SK-N-MC (cell line): ENCODE data around the gene KMT2C.
"Not testable (repeated sequence)": the region's sequence is repeated elsewhere in the genome, so short reads cannot be mapped to it uniquely, and the experiment has no call there.

Experiments
- DNase-seq: peaks from one replicate; pipeline ENCODE4 v3.0.0-alpha.2; 2011; ENCODE audit warnings: low read depth, low spot score
- H3K27ac ChIP-seq: fragments of 200-600 bp; sonication (generic); 2 replicates; pipeline ENCODE4 v1.5.1; 2016; ENCODE audit warnings: mixed run types
- H3K36me3 ChIP-seq: fragments of 200-600 bp; sonication (generic); 2 replicates; pipeline ENCODE4 v1.6.1; 2017; ENCODE audit warnings: antibody characterized with exemption, low read length, mixed read lengths; ENCODE audit not compliant: insufficient read depth
- H3K4me3 ChIP-seq: fragments of 200-600 bp; sonication (generic); 2 replicates; pipeline ENCODE4 v1.5.1; 2016
- H3K9ac ChIP-seq: fragments of 200-600 bp; sonication (generic); 2 replicates; pipeline ENCODE4 v1.8.0; 2017; ENCODE audit warnings: mixed run types, mixed read lengths; ENCODE audit not compliant: insufficient read length
- H3K9me3 ChIP-seq: fragments of 200-600 bp; sonication (generic); 2 replicates; pipeline ENCODE4 v1.6.1; 2017; ENCODE audit warnings: low read depth, mild to moderate bottlenecking, antibody characterized with exemption, low read length, moderate library complexity, mixed read lengths
- EZH2 ChIP-seq: fragments of 200-600 bp; sonication (generic); IDR thresholded peaks from one replicate; pipeline ENCODE4 v1.6.1; 2017; ENCODE audit warnings: antibody characterized with exemption
- FOXP2 ChIP-seq: optimal IDR thresholded peaks from 2 replicates; pipeline ENCODE3; 2011; ENCODE audit warnings: mild to moderate bottlenecking, moderate library complexity; ENCODE audit not compliant: insufficient read depth; ENCODE audit errors: extremely low read length, control extremely low read depth
- POLR2AphosphoS5 ChIP-seq: IDR thresholded peaks from 2 replicates; pipeline ENCODE4 v1.6.1; 2012; ENCODE audit warnings: mild to moderate bottlenecking, low read depth, low read length, borderline replicate concordance

The KMT2C gene

DNA sequence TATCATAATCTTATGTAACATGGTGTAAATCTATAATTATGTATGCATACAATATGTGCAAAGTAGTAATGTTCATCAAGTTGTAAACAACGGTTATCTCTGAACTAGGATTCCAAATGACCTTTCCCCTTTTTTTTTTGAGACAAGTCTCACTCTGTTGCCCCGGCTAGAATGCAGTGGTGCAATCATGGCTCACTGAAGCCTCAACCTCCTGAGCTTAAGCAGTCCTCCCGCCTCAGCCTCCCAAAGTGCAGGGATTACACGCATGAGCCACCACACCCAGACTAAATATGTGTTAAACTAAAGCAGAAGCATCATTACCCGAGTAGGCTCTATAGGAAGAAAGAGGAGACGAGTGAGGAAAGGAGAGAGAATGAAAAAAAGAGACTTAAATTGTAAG, 7.8 kb upstream of the KMT2C start:
- Histone ChIP-seq H3K27ac (no peak overlapping the region), H3K9ac (no peak overlapping the region), H3K36me3 (no peaks in the 10 kb centered on the region), H3K4me3 (no peak overlapping the region), H3K9me3 (no peaks in the 10 kb centered on the region)
- no peak for TF ChIP-seq POLR2AphosphoS5
- no peak for TF ChIP-seq EZH2
- no peak for TF ChIP-seq FOXP2
- no peak for DNase-seq

- Histone ChIP-seq H3K9ac (no peak overlapping the region), H3K36me3 (no peaks in the 10 kb centered on the region), H3K4me3 (no peak overlapping the region), H3K9me3 (no peaks in the 10 kb centered on the region), H3K27ac (no peak overlapping the region)
- TF ChIP-seq EZH2: no peak
- no peak for TF ChIP-seq POLR2AphosphoS5
- no peak for TF ChIP-seq FOXP2
- DNase-seq: no peak
These were observed 6.6 kb upstream of the KMT2C start for GRCh38 chr7:152442330-152442835.

GRCh38 chr7:152441810-152442209, 6.0 kb upstream of the KMT2C start:
- not testable (repeated sequence) for H3K27ac ChIP-seq, H3K36me3 ChIP-seq, DNase-seq, H3K9ac ChIP-seq, H3K4me3 ChIP-seq, H3K9me3 ChIP-seq

- H3K36me3 ChIP-seq, H3K4me3 ChIP-seq, H3K27ac ChIP-seq, DNase-seq, H3K9me3 ChIP-seq, H3K9ac ChIP-seq: not testable (repeated sequence)
These were observed 5.4 kb upstream of the KMT2C start for GRCh38 chr7:152441168-152441567.

GRCh38 chr7:152438017-152438416, 2.2 kb upstream of the KMT2C start:
- H3K4me3 ChIP-seq, DNase-seq: not testable (repeated sequence)

GRCh38 chr7:152436931-152437575, 1.2 kb upstream of the KMT2C start:
- H3K4me3 ChIP-seq: peak overlapping the region; percentile 93
- not testable (repeated sequence) for H3K9me3 ChIP-seq, H3K36me3 ChIP-seq, DNase-seq
- H3K27ac ChIP-seq: peak overlapping the region; percentile 91
- peak overlapping the region; percentile 93 for H3K9ac ChIP-seq

More at GRCh38 chr7:152438017-152438416, 2.2 kb upstream of the KMT2C start:
- H3K36me3 ChIP-seq, H3K9me3 ChIP-seq: not testable (repeated sequence)
- 0 out of 2 replicates have a peak overlapping the region, but pooled peaks have one; percentile 13 for H3K27ac ChIP-seq
- peak overlapping the region; percentile 47 for H3K9ac ChIP-seq

DNA sequence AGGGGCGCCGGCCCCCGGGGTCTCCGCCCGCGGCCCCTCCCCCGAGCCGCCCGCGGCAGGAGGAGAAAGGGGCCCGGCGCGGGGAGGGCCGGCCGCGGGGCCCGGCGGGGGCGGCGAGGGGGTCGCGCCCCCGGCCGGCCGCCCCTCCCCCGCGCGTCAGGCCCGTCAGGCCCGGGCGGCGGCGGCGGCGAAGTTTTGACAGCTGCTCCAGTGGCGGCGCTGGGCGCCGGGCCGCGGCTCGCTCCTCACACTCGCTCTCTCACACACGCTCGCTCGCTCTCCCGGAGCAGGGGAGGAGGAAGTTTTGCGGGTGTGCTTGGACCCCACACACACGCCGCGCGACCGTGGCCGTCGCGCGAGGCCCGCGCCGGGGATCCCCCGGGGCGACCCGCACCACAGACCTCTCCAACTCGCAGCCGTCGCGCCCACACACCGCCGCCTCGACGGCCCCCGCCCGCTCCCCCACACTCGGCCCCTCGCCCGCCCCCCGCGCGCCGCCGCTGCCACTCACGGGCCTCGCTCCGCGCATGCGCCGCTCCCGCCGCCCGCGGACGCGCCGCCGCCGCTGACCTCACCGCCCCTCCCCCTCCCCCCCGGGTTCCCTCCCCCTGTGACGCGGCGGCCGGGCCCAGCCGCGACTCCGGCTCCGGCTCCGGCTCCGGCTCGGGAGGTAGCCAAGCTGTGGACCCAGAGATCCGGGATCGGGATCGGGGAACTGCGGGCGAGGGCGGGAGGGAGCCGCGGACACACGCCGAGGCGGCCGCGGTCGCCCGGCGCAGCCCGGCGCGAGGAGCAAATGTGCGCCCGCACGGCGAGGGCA, 518 bp upstream of the KMT2C start:
- Histone ChIP-seq H3K36me3 (no peaks in the 10 kb centered on the region), H3K27ac (peak overlapping the region; percentile 91), H3K9me3 (no peaks in the 10 kb centered on the region), H3K4me3 (peak overlapping the region; percentile 93), H3K9ac (peak overlapping the region; percentile 93)
- DNase-seq: no peak
- TF ChIP-seq FOXP2 (no peak), EZH2 (no peak), POLR2AphosphoS5 (no peak)

- Histone ChIP-seq H3K9ac (peak overlapping the region; percentile 75), H3K27ac (peak overlapping the region; percentile 83), H3K4me3 (peak overlapping the region; percentile 92)
- not testable (repeated sequence) for H3K9me3 ChIP-seq, H3K36me3 ChIP-seq, DNase-seq
These were observed 1.1 kb downstream of the KMT2C start for GRCh38 chr7:152434511-152435383.

- Histone ChIP-seq H3K9ac (peak overlapping the region; percentile 75), H3K4me3 (peak overlapping the region; percentile 92), H3K27ac (peak overlapping the region; percentile 83)
- not testable (repeated sequence) for H3K9me3 ChIP-seq, H3K36me3 ChIP-seq, DNase-seq
These were observed 1.9 kb downstream of the KMT2C start for GRCh38 chr7:152433721-152434490.

GRCh38 chr7:152432735-152433134, 3.1 kb downstream of the KMT2C start:
- DNase-seq, H3K36me3 ChIP-seq, H3K9me3 ChIP-seq, H3K27ac ChIP-seq: not testable (repeated sequence)
- H3K4me3 ChIP-seq: peak overlapping the region; percentile 92; the same call in 1 of the 2 replicates
- H3K9ac ChIP-seq: peak overlapping the region; percentile 68
